GM21737 (cell line): ENCODE results near the gene SMC1B.
"Not testable (repeated sequence)": the region's sequence is repeated elsewhere in the genome, so short reads cannot be mapped to it uniquely, and the experiment has no call there.

Experiments used
- ATAC-seq: cut with Tn5 transposase; IDR thresholded peaks from one replicate; pipeline ENCODE4 v1.9.1; 2021; ENCODE audit warnings: mild to moderate bottlenecking, moderate library complexity; ENCODE audit not compliant: unreplicated experiment

Gene SMC1B

GRCh38 chr22:45413368-45414211 is at the start of gene SMC1B, which contains the start of gene RIBC2:
TSS of gene SMC1B (minus strand) at chr22:45413599. CDS start at chr22:45413567, 32 bp downstream.
TSS of gene RIBC2 (plus strand) at chr22:45413693. CDS start at chr22:45413887, 194 bp downstream.
- ATAC-seq = peak; percentile 47

GRCh38 chr22:45462034-45462655 is 48.7 kb upstream of the SMC1B start:
- ATAC-seq = no peak

- ATAC-seq = no peak
Observed at GRCh38 chr22:45460288-45461109, 47.1 kb upstream of the SMC1B start.

GRCh38 chr22:45459235-45459634 is 45.8 kb upstream of the SMC1B start:
- no peak for ATAC-seq

- ATAC-seq = no peak
Observed at GRCh38 chr22:45458532-45458931, 45.1 kb upstream of the SMC1B start.

GRCh38 chr22:45456811-45457210 is 43.4 kb upstream of the SMC1B start:
- ATAC-seq = no peak

GRCh38 chr22:45455621-45456020 is 42.2 kb upstream of the SMC1B start:
- ATAC-seq = no peak

- ATAC-seq = no peak
Observed at GRCh38 chr22:45455212-45455611, 41.8 kb upstream of the SMC1B start.

GRCh38 chr22:45454275-45454674 is 40.9 kb upstream of the SMC1B start:
- no peak for ATAC-seq

- ATAC-seq = no peak
Observed at GRCh38 chr22:45453764-45454163, 40.4 kb upstream of the SMC1B start.

GRCh38 chr22:45452565-45453379 is 39.4 kb upstream of the SMC1B start:
- no peak for ATAC-seq

GRCh38 chr22:45451972-45452371 is 38.6 kb upstream of the SMC1B start:
- no peak for ATAC-seq

- ATAC-seq = no peak
Observed at GRCh38 chr22:45450921-45451651, 37.7 kb upstream of the SMC1B start.

GRCh38 chr22:45450101-45450785 is 36.8 kb upstream of the SMC1B start:
- no peak for ATAC-seq

- ATAC-seq = not testable (repeated sequence)
Observed at GRCh38 chr22:45449442-45449841, 36.0 kb upstream of the SMC1B start.

- no peak for ATAC-seq
Observed at GRCh38 chr22:45448431-45448830, 35.0 kb upstream of the SMC1B start.

GRCh38 chr22:45447596-45447995 is 34.2 kb upstream of the SMC1B start:
- ATAC-seq = not testable (repeated sequence)

- no peak for ATAC-seq
Observed at GRCh38 chr22:45446216-45446615, 32.8 kb upstream of the SMC1B start.

- no peak for ATAC-seq
Observed at GRCh38 chr22:45445031-45445710, 31.8 kb upstream of the SMC1B start.
